Right lung (tissue), 5 donors: ENCODE results near the gene LZTFL1. TPM values are rescaled to one million over a fixed set of nuclear protein-coding genes. Genes with fewer than 3 reads are reported as not detected.
A peak's percentile ranks its signal among the peaks of the same experiment; 100 is the strongest.
"Not testable (repeated sequence)": the region's sequence is repeated elsewhere in the genome, so short reads cannot be mapped to it uniquely, and the experiment has no call there.

ENCODE experiments used
- DNase-seq, 2 donors: peaks; one replicate each; pipeline ENCODE4 v3.0.0-alpha.2; 2013
- polyA plus RNA-seq, 5 donors: library from polyadenylated mRNA; unstranded; fragments of 120-200 nt; gene quantifications; one replicate each; pipeline versions ENCODE4 v1.2.1 to v1.2.3, GENCODE V29; 2013; ENCODE audit warnings: inconsistent platforms in 1 of 5, low replicate concordance in 1 of 5; ENCODE audit not compliant: insufficient read length in 5 of 5, insufficient read depth in 1 of 5

LZTFL1 gene
- polyA plus RNA-seq, 5 donors, result 39.1 to 69.8 (median 58.7) TPM

- no peak for DNase-seq
These were observed 26.7 kb upstream of the LZTFL1 start for GRCh38 chr3:45868650-45869049.

GRCh38 chr3:45868213-45868612 is 26.3 kb upstream of the LZTFL1 start:
- peak in 1 of 2 donors; percentile 3 for DNase-seq

GRCh38 chr3:45865563-45865962 is 23.6 kb upstream of the LZTFL1 start:
- no peak for DNase-seq

- no peak for DNase-seq
These were observed 23.0 kb upstream of the LZTFL1 start for GRCh38 chr3:45864760-45865519.

- no peak for DNase-seq
These were observed 19.3 kb upstream of the LZTFL1 start for GRCh38 chr3:45861043-45861719.

- no peak for DNase-seq
These were observed 18.6 kb upstream of the LZTFL1 start for GRCh38 chr3:45860481-45860880.

- no peak for DNase-seq
These were observed 17.1 kb upstream of the LZTFL1 start for GRCh38 chr3:45858809-45859543.

GRCh38 chr3:45857024-45857423 is 15.1 kb upstream of the LZTFL1 start:
- DNase-seq, result not testable (repeated sequence)

- DNase-seq, result not testable (repeated sequence)
These were observed 14.4 kb upstream of the LZTFL1 start for GRCh38 chr3:45856323-45856722.

- no peak for DNase-seq
These were observed 10.9 kb upstream of the LZTFL1 start for GRCh38 chr3:45852828-45853227.

GRCh38 chr3:45848392-45848791 is 6.5 kb upstream of the LZTFL1 start:
- no peak for DNase-seq

- DNase-seq, result no peak
These were observed 2.7 kb upstream of the LZTFL1 start for GRCh38 chr3:45844616-45845015.

- no peak for DNase-seq
These were observed 1.1 kb upstream of the LZTFL1 start for GRCh38 chr3:45842851-45843625.

- peak in 1 of 2 donors; percentile 30 for DNase-seq
These were observed 531 bp downstream of the LZTFL1 start for GRCh38 chr3:45841420-45841756.

GRCh38 chr3:45838466-45838865 is 3.5 kb downstream of the LZTFL1 start:
- DNase-seq, result no peak

GRCh38 chr3:45832699-45833098 is 9.2 kb downstream of the LZTFL1 start:
- no peak for DNase-seq

GRCh38 chr3:45830121-45830520 is 11.8 kb downstream of the LZTFL1 start:
- DNase-seq, result no peak

GRCh38 chr3:45826908-45827307 is 15.0 kb downstream of the LZTFL1 start:
- no peak for DNase-seq

- no peak for DNase-seq
These were observed 15.6 kb downstream of the LZTFL1 start for GRCh38 chr3:45826321-45826720.

GRCh38 chr3:45821127-45821526 is 20.8 kb downstream of the LZTFL1 start:
- no peak for DNase-seq

- no peak for DNase-seq
These were observed 22.4 kb downstream of the LZTFL1 start for GRCh38 chr3:45819543-45819942.
